Stimulated activated CD8-positive, alpha-beta memory T cell treated with anti-CD3 and anti-CD28 coated beads, Interleukin-2, amount 100 ng/mL, for 1 hour (primary cell): Measurements from ENCODE around the gene MARK2.

Experiments used
- DNase-seq, 2 donors: peaks; one replicate each; pipeline ENCODE4 v3.0.0-alpha.2; 2020; ENCODE audit warnings: low read depth in 2 of 2

Gene MARK2

DNA sequence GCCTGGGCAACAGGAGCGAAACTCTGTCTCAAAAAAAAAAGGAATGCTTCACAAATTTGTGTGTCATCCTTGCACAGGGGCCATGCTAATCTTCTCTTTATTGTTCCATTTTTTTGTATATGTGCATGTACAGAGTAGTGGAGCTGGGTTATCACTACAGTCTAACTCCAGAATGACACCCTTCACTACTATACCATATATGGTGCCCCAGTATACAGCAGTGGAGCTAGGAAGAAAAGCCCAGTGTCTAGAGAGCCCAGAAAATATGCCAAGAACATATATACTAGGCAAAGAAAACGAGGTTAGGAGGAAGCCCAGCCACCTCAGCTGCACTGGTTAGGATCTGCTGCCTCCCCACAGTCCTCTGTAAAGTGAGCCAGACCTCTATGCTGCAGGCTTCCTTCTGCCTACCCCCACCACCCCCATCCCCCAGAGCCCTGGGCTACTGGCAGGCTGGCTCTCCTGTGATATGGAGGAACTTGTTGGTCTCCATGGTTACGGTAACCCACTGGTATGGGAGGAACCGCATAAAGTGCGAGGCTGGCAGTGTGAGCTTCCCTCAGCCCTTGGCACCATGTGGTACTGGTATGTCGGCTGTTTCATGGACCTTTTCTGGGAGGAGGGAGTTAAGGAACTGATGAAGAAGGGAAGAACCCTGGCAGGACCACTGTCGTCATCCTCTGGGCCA lies 43.8 kb downstream of the MARK2 start:
- no peak for DNase-seq

DNA sequence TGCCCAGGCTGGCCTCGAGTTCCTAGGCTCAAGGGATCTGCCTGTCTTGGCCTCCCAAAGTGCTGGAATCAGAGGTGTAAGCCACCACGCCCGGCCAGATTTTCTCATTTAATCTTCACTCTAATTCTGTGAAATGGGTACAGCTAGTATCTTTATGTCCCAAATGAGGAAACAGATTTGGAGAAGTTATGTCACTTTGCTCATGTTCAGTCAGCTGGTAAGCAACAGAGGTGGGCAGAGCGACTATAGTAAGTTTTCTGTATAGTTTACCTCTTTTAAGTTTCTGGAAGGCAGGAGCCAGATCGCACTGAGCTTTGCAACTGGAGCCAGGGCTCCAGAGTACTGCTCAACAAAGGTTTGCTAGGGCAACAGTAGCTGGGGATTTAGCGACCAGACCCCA lies 44.9 kb downstream of the MARK2 start:
- no peak for DNase-seq

GRCh38 chr11:63884196-63884932 lies 45.5 kb downstream of the MARK2 start:
- DNase-seq: no peak

GRCh38 chr11:63887386-63887999 lies 48.6 kb downstream of the MARK2 start:
- DNase-seq: no peak

- peak; percentile 32 to 51 for DNase-seq
Measured at GRCh38 chr11:63888170-63889086, 49.5 kb downstream of the MARK2 start.

- DNase-seq: no peak
Measured at GRCh38 chr11:63889344-63889743, 50.4 kb downstream of the MARK2 start.

GRCh38 chr11:63890368-63890767 lies 51.5 kb downstream of the MARK2 start:
- no peak for DNase-seq

DNA sequence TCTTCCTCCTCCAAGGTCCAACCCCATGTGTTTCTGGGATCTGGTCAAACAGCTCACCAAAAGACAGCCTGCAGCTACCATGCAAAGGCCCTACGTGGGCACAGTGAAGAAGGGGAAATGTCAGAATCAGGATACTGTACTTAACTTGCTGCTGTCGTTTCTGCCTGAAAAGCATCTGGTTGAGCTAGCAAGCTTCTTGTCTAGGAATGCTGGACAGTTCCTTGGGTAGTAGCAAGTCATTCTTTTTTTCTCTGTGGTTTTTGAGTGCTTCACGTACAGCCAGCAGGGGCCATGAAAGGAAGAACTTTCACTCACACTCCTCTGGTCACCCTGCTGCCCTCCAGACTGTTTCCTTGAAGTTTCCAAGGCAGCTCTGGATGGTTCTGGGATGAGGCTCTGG lies 53.3 kb downstream of the MARK2 start:
- no peak for DNase-seq

DNA sequence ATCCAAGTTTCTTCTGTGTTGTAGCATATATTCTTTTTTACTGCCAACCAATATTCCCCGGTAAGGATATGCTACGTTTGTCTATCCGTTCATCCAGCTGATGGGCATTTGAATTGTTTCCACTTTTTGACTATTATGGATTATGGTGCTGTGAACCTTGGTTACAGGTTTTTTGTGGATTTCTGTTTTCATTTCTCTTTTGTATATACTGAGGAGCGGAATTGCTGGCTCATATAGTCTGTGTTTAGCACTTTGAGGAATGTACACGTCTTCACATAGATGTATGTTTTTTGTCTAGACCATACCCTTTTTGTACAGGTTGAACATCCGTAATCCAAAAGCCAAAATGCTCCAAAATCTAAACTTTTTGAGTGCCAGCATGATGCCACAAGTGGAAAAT lies 54.4 kb downstream of the MARK2 start:
- DNase-seq: no peak

DNA sequence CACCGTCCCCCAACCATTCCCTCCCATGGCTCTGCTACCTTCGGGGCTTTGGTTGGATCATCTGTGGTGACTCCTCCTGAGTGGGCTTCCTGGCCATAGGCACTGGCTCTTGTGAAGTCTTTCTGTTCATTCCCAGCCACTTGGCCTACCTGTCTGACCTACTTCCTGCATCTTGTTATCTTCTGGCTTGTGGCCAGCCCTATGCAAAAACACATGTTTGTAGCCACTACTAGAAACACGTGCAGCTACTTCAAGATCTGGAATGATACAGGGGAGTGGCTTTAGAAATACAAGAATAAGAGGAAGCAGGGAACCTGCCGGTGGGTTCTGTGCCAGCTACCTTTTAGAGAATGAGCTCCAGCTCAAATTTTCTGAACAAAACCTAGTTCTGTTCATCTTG lies 57.2 kb downstream of the MARK2 start:
- no peak for DNase-seq

GRCh38 chr11:63897459-63898146 lies 58.7 kb downstream of the MARK2 start:
- no peak for DNase-seq

- no peak for DNase-seq
Measured at GRCh38 chr11:63901660-63902059, 62.8 kb downstream of the MARK2 start.

GRCh38 chr11:63903884-63904283 lies 65.0 kb downstream of the MARK2 start:
- no peak for DNase-seq

DNA sequence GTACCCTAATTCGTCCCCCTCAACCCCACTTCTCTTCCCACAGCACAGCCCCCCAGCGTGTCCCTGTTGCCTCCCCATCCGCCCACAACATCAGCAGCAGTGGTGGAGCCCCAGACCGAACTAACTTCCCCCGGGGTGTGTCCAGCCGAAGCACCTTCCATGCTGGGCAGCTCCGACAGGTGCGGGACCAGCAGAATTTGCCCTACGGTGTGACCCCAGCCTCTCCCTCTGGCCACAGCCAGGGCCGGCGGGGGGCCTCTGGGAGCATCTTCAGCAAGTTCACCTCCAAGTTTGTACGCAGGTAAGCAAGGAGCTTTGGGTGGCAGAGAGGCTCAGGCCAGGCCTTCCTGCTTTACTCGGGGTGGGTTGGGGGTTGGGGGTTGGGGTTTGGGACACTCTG lies 65.8 kb downstream of the MARK2 start:
- DNase-seq: no peak

DNA sequence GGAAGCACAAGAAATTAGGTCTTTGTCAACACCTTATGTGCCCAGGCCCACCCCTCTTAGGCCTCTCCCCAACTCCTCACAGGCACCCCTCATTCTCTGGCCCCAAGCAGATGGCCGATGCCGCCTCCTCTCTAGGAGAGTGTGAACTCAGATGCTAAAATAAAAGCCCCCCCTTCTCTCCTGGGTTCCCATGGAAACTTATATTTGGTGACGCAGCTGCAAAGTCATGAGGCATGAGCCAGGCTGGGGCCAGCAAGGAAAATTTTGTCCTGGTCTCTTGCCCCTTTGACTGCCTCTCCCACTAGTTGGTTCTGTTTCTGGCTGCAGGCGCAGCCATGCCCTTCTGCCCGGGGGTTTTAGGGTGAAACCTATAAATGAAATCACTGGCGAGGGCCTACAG lies 66.3 kb downstream of the MARK2 start:
- no peak for DNase-seq

DNA sequence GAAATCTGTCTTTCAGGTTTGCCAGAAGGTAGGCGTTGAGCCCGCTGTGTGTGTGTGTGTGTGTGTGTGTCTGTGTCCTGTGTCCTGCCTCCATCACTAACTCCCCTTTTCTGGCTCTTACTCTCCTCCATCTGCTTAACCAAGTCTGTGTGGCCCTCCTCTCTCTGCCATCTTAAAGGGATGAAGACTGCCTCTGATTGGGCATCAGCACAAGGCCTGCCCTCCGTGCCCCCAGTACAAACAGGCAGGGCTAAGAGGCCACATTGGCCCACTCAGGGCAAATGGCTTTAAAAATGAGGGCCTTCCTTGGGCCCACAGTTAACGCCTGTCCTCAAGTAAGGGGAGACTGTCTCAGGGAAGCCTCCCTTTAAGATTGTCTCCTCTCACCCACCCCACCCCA lies 67.2 kb downstream of the MARK2 start:
- DNase-seq: no peak

GRCh38 chr11:63906585-63906984 lies 67.7 kb downstream of the MARK2 start:
- DNase-seq: no peak

DNA sequence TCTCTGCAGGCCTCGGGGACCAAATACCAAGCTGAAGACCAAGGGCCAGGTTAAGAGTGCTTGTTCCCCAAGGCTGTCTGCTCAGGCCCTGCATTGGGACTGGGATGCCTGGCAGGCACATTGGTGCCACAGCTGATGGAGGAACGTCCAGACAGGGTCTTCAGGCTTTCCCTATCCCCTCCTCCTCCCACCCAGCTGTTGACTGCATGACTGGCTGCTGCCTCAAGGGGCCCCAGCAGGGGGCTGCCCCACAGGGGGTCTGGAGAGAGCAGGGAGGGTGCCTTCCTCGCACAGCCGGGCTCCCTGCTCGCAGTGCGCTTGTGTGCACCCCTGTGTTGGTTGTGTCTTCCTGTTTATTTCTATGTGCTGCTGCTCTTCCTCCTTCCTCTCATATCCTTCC lies 68.2 kb downstream of the MARK2 start:
- no peak for DNase-seq

- no peak for DNase-seq
Measured at GRCh38 chr11:63907808-63908530, 69.1 kb downstream of the MARK2 start.

DNA sequence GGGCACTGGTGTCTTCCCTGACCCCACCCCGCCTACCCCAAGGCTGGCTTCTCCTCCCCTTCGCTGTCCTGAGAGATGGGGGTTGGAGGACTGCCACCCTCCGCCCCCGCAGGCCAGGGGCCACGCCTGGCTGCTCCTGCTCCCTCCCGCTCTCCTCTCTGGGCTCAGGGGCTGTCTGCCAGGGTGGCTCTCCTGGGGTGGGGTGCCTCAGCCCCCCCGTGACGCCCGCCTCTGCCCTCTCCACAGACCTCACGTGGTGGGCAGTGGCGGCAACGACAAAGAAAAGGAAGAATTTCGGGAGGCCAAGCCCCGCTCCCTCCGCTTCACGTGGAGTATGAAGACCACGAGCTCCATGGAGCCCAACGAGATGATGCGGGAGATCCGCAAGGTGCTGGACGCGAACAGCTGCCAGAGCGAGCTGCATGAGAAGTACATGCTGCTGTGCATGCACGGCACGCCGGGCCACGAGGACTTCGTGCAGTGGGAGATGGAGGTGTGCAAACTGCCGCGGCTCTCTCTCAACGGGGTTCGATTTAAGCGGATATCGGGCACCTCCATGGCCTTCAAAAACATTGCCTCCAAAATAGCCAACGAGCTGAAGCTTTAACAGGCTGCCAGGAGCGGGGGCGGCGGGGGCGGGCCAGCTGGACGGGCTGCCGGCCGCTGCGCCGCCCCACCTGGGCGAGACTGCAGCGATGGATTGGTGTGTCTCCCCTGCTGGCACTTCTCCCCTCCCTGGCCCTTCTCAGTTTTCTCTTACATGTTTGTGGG lies 69.9 kb downstream of the MARK2 start:
- DNase-seq: no peak
